ENCODE results near the gene CCDC167.
"Not testable (repeated sequence)": the region's sequence is repeated elsewhere in the genome, so short reads cannot be mapped to it uniquely, and the experiment has no call there.

CCDC167 gene

DNA sequence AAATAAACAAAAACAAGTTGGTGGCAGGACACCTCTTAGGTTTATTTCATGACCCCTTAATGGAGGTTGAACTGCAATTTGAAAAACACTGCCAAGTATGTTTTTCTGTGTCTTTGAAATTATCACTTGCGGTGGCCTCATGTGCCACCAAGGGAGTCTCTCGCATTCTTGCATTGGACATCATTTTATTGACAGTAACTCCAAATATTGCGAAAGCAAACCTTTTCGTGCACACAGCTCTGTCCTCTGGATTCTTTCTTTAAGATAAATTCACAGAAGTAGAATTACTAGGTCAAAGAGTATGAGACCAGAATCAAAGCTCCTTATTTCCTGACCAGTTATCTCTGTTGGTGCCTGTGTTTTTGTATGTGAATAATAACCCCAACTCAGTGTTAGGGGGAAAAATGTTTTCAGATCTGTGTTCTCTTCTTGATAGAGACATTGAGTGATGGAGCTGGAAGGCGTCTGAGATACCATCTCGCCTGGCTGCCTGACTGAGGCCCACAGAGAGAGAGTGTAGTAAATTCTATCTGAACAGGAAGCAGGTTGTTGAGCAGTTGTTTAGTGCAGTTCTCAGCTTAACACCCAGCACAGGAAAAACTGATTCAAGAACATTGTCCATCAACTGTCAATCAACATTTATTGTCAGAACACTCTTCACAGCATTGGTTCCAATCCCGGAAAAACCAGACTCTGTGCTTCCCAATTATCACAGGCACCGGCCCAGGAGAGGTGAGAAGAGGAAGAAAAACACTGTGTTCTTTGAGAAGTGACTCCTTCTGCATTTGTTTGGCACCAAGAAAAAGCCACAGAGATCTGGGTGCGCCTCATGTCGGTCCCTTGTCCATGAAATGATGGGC lies 2.2 kb upstream of the CCDC167 start:
- DNase-seq (ENCODE audit: low spot score) = no peak
- in situ Hi-C loops (cut with MboI; ENCODE audit: low sequenced_read_pairs, unreplicated experiment) = no loop called here
- TF ChIP-seq, protein P1, sequence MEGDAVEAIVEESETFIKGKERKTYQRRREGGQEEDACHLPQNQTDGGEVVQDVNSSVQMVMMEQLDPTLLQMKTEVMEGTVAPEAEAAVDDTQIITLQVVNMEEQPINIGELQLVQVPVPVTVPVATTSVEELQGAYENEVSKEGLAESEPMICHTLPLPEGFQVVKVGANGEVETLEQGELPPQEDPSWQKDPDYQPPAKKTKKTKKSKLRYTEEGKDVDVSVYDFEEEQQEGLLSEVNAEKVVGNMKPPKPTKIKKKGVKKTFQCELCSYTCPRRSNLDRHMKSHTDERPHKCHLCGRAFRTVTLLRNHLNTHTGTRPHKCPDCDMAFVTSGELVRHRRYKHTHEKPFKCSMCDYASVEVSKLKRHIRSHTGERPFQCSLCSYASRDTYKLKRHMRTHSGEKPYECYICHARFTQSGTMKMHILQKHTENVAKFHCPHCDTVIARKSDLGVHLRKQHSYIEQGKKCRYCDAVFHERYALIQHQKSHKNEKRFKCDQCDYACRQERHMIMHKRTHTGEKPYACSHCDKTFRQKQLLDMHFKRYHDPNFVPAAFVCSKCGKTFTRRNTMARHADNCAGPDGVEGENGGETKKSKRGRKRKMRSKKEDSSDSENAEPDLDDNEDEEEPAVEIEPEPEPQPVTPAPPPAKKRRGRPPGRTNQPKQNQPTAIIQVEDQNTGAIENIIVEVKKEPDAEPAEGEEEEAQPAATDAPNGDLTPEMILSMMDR (IDR thresholded peaks at IDR 0.05; ENCODE audit: borderline replicate concordance, control extremely low read depth, extremely low read depth, insufficient read depth, missing control alignments) = no peak

GRCh38 chr6:37500904-37501303 lies 1.2 kb upstream of the CCDC167 start:
- in situ Hi-C loops (cut with MboI; ENCODE audit: low sequenced_read_pairs, unreplicated experiment); DNase-seq (ENCODE audit: low spot score): not testable (repeated sequence)

DNA sequence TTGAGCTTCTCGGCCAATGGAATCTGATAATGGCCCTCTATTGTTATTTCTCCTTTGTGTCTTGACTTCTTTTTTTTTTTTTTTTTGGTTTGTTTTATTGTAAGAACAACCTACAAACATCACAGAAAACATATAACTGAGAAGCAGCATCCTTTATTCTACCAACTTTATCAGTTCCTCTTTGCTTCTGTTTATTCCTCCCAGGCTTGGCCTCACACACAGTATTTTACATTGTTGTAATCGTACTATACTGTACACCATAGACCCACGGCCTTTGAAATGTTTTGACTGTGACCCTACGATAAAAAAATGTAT lies 558 bp upstream of the CCDC167 start:
- in situ Hi-C loops (cut with MboI; ENCODE audit: low sequenced_read_pairs, unreplicated experiment) = no loop called here
- TF ChIP-seq, protein P1 (IDR thresholded peaks at IDR 0.05; ENCODE audit: borderline replicate concordance, control extremely low read depth, extremely low read depth, insufficient read depth, missing control alignments) = no peak
- DNase-seq (ENCODE audit: low spot score) = no peak

DNA sequence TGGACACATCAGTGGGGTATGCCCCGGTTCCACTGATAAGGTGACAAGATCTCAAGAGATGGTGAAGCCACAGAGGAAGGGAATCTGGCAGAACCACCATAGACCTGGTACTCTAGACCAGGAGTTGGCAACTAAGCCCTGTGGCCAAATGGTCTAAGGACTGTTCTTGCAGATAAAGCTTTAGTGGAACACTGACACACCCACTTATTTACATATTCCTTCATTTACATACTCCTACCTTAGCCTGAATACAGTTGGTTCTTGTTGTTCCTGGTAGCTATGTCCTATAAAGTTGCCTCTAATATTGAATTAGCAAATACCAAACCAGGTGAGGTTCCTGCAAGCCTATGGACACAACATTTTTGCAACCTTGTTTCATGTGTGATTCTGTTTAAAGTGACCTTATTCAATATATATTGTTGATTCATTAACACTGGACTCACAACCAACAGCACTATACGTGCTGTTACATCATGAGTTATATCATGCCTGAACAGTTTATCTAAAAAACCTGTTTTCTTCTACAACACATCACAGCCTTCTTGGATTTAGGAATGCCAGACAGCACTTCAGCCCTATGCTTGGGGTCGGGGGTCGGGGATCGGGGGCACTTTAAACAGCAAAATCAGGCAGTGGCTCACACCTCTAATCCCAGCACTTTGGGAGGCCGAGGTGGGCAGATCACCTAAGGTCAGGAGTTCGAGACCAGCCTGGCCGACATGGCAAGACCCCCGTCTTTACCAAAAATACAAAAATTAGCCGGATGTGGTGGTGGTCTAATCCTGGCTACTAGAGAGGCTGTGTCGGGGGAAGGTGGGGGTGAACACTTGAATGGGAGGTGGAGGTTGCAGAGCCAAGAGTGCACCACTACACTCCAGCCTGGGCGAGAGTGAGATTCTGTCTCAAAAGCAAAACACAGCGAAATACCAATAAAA lies 2.5 kb downstream of the CCDC167 start:
- TF ChIP-seq, protein P1 (IDR thresholded peaks at IDR 0.05; ENCODE audit: borderline replicate concordance, control extremely low read depth, extremely low read depth, insufficient read depth, missing control alignments) = no peak
- no peak for DNase-seq (ENCODE audit: low spot score)
- in situ Hi-C loops (cut with MboI; ENCODE audit: low sequenced_read_pairs, unreplicated experiment) = loop anchor here (25.0 kb wide), 1 partner anchor 190 kb away; the partner anchor contains the start of gene MDGA1

DNA sequence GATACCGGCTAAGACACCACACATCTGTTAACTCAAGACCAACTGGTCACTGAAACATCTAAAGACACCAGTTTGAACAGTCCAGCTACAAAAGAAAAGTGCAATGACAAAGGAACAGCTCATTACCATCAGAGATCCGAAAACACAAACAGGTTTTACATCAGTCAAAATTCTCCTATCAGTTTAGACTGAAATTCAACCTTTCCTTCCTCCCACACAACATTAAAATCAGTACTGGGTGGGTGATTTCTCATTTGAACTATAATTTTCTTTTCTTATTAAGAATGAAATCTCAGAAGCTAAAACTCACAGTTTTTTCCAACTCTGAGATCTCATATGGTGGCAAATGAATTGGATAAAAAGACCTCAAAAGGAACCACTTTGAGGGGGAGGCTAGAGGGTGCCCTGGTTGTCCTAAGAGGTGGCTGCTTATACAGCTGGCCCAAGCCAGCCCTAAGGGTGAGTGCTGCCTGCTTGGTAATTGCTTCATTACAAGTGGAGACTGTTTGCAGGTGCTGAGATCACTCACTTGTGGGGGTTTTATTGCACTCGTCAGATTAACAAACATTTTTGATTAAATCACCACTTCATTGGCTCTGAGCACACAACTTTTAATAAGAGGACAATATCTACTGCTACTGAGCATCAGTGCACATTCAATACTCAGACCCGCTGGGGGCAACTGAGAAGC lies 4.3 kb downstream of the CCDC167 start:
- DNase-seq (ENCODE audit: low spot score) = peak; percentile 68
- in situ Hi-C loops (cut with MboI; ENCODE audit: low sequenced_read_pairs, unreplicated experiment) = loop anchor here (25.0 kb wide), 1 partner anchor 192 kb away; the partner anchor contains the start of gene MDGA1
- TF ChIP-seq, protein P1 (IDR thresholded peaks at IDR 0.05; ENCODE audit: borderline replicate concordance, control extremely low read depth, extremely low read depth, insufficient read depth, missing control alignments) = no peak

- TF ChIP-seq, protein P1 (IDR thresholded peaks at IDR 0.05; ENCODE audit: borderline replicate concordance, control extremely low read depth, extremely low read depth, insufficient read depth, missing control alignments) = no peak
- DNase-seq (ENCODE audit: low spot score) = no peak
- in situ Hi-C loops (cut with MboI; ENCODE audit: low sequenced_read_pairs, unreplicated experiment) = loop anchor here (25.0 kb wide), 1 partner anchor 194 kb away; the partner anchor contains the start of gene MDGA1
These were observed 6.1 kb downstream of the CCDC167 start for GRCh38 chr6:37493661-37493995.
